A549 (cell line): ENCODE measurements around the gene PKLR.

Source experiments
- BHLHE40 ChIP-seq: IDR thresholded peaks from 2 replicates; pipeline ENCODE4 v1.6.1; 2012; ENCODE audit warnings: low read depth, low read length, inconsistent platforms
- CEBPB ChIP-seq, 2 experiments: fragments of >200 bp in 1 of 2; sonication (Bioruptor Twin) in 1 of 2; formaldehyde crosslinking in 1 of 2; IDR thresholded peaks; 2 replicates each; pipeline ENCODE4 v1.6.1; 2012 to 2016
- GATA3 ChIP-seq: IDR thresholded peaks from 2 replicates; pipeline ENCODE4 v1.6.1; 2012; ENCODE audit warnings: borderline replicate concordance
- KDM1A ChIP-seq: fragments of 200-600 bp; sonication (generic); IDR thresholded peaks from 2 replicates; pipeline ENCODE4 v1.6.1; 2016; ENCODE audit warnings: low read depth, mild to moderate bottlenecking
- MAFK ChIP-seq: fragments of 450-650 bp; IDR thresholded peaks from 2 replicates; pipeline ENCODE4 v1.6.1; 2014; ENCODE audit not compliant: partially characterized antibody
- PHF8 ChIP-seq: fragments of 200-600 bp; sonication (generic); IDR thresholded peaks from 2 replicates; pipeline ENCODE4 v1.6.1; 2016; ENCODE audit warnings: low read depth, mild to moderate bottlenecking, antibody characterized with exemption, moderate library complexity, borderline replicate concordance
- POLR2A ChIP-seq: IDR thresholded peaks from 2 replicates; pipeline ENCODE4 v1.6.1; 2012; ENCODE audit warnings: mild to moderate bottlenecking, low read length
- RNF2 ChIP-seq: fragments of 200-600 bp; sonication (generic); IDR thresholded peaks from 2 replicates; pipeline ENCODE4 v1.6.1; 2016; ENCODE audit warnings: low read depth, mild to moderate bottlenecking, antibody characterized with exemption, moderate library complexity, borderline replicate concordance
- SMC3 ChIP-seq: fragments of >200 bp; sonication (Bioruptor Twin); formaldehyde crosslinking; IDR thresholded peaks from 3 replicates; pipeline ENCODE4 v1.6.1; 2018; ENCODE audit warnings: inconsistent platforms
- TF ChIP-seq, protein P1 (sequence below): fragments of 200-600 bp; sonication (generic); IDR thresholded peaks from 2 replicates; pipeline ENCODE4 v1.6.1; 2016; ENCODE audit warnings: antibody characterized with exemption, mild to moderate bottlenecking, moderate library complexity
- TF ChIP-seq, protein P2 (sequence below): fragments of >200 bp; sonication (Bioruptor Twin); formaldehyde crosslinking; IDR thresholded peaks from 3 replicates; pipeline ENCODE4 v1.5.1; 2016
- TF ChIP-seq, protein P3 (sequence below): IDR thresholded peaks from 2 replicates; pipeline ENCODE4 v1.6.1; 2012

DNA sequence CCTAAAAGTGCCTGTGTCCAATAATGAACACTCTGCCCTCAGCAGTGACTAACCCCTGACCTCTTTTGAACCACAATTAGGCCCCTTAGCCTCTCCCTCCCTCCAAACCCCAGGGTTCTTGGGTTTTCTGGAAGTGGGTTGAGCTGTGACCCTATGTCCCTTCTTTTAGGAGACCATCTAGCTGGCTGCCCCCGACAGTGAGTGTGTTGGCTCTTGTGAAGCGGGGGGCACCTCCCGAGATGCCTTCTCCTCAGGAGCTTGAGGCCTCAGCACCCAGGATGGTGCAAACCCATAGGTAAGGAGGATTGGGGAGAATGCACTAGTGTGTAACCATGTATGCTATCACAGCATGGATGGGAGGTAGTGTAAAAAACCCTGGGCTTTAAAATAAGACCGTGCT lies 26.7 kb upstream of the PKLR start:
- no peak for TF ChIP-seq CEBPB (IDR thresholded peaks at IDR 0.05)
- no peak for TF ChIP-seq PHF8
- TF ChIP-seq, protein P1, sequence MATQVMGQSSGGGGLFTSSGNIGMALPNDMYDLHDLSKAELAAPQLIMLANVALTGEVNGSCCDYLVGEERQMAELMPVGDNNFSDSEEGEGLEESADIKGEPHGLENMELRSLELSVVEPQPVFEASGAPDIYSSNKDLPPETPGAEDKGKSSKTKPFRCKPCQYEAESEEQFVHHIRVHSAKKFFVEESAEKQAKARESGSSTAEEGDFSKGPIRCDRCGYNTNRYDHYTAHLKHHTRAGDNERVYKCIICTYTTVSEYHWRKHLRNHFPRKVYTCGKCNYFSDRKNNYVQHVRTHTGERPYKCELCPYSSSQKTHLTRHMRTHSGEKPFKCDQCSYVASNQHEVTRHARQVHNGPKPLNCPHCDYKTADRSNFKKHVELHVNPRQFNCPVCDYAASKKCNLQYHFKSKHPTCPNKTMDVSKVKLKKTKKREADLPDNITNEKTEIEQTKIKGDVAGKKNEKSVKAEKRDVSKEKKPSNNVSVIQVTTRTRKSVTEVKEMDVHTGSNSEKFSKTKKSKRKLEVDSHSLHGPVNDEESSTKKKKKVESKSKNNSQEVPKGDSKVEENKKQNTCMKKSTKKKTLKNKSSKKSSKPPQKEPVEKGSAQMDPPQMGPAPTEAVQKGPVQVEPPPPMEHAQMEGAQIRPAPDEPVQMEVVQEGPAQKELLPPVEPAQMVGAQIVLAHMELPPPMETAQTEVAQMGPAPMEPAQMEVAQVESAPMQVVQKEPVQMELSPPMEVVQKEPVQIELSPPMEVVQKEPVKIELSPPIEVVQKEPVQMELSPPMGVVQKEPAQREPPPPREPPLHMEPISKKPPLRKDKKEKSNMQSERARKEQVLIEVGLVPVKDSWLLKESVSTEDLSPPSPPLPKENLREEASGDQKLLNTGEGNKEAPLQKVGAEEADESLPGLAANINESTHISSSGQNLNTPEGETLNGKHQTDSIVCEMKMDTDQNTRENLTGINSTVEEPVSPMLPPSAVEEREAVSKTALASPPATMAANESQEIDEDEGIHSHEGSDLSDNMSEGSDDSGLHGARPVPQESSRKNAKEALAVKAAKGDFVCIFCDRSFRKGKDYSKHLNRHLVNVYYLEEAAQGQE = no peak
- TF ChIP-seq, protein P2, sequence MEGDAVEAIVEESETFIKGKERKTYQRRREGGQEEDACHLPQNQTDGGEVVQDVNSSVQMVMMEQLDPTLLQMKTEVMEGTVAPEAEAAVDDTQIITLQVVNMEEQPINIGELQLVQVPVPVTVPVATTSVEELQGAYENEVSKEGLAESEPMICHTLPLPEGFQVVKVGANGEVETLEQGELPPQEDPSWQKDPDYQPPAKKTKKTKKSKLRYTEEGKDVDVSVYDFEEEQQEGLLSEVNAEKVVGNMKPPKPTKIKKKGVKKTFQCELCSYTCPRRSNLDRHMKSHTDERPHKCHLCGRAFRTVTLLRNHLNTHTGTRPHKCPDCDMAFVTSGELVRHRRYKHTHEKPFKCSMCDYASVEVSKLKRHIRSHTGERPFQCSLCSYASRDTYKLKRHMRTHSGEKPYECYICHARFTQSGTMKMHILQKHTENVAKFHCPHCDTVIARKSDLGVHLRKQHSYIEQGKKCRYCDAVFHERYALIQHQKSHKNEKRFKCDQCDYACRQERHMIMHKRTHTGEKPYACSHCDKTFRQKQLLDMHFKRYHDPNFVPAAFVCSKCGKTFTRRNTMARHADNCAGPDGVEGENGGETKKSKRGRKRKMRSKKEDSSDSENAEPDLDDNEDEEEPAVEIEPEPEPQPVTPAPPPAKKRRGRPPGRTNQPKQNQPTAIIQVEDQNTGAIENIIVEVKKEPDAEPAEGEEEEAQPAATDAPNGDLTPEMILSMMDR = no peak
- no peak for TF ChIP-seq BHLHE40
- no peak for TF ChIP-seq MAFK
- no peak for TF ChIP-seq KDM1A
- no peak for TF ChIP-seq SMC3
- no peak for TF ChIP-seq RNF2
- TF ChIP-seq GATA3 = no peak
- TF ChIP-seq POLR2A = no peak
- TF ChIP-seq, protein P3, sequence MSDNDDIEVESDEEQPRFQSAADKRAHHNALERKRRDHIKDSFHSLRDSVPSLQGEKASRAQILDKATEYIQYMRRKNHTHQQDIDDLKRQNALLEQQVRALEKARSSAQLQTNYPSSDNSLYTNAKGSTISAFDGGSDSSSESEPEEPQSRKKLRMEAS = no peak
